Cardiac muscle cell (in vitro differentiated cells and primary cell): ENCODE results near the gene PRR33. TPM values are rescaled to one million over a fixed set of nuclear protein-coding genes. Genes with fewer than 3 reads are reported as not detected.
"Not testable (repeated sequence)": the region's sequence is repeated elsewhere in the genome, so short reads cannot be mapped to it uniquely, and the experiment has no call there.

Source experiments
- DNase-seq, 2 donors: peaks; one replicate each; pipeline versions ENCODE4 v3.0.0 to v3.0.0-alpha.2; 2010 to 2017; ENCODE audit warnings: low read depth in 1 of 2, low spot score in 1 of 2
- H3K27ac ChIP-seq: fragments of 200-600 bp; sonication (generic); 2 replicates; pipeline ENCODE4 v1.5.1; 2016
- H3K27me3 ChIP-seq: fragments of 200-600 bp; sonication (generic); 2 replicates; pipeline ENCODE4 v1.6.0; 2016; ENCODE audit warnings: control low read depth
- H3K36me3 ChIP-seq: fragments of 200-600 bp; sonication (generic); 2 replicates; pipeline ENCODE4 v1.5.1; 2016; ENCODE audit warnings: control low read depth
- H3K4me1 ChIP-seq: fragments of 200-600 bp; sonication (generic); 2 replicates; pipeline ENCODE4 v1.8.1; 2017; ENCODE audit warnings: low read depth, mild to moderate bottlenecking, mixed run types
- H3K4me3 ChIP-seq: fragments of 200-600 bp; sonication (generic); 2 replicates; pipeline ENCODE4 v1.5.1; 2016; ENCODE audit warnings: mild to moderate bottlenecking
- H3K9me3 ChIP-seq: fragments of 200-600 bp; sonication (generic); 2 replicates; pipeline ENCODE4 v1.5.1; 2017; ENCODE audit warnings: low read depth, mild to moderate bottlenecking, control low read depth
- polyA plus RNA-seq: library from polyadenylated mRNA; unstranded; fragments of >200 nt; fragmentation: Nextera tagmentation; extraction: Ambion mirVana; gene quantifications from 2 replicates; pipeline ENCODE4 v1.2.1, GENCODE V29; 2016
- total RNA-seq: library from RNA; depleted of rRNA; stranded (reverse); fragments of >200 nt; gene quantifications from 2 replicates; pipeline ENCODE4 v1.2.3, GENCODE V29; 2016
- TF ChIP-seq, protein P1 (sequence below): IDR thresholded peaks from 2 replicates; pipeline ENCODE4 v1.5.1; 2012; ENCODE audit warnings: low read depth, mild to moderate bottlenecking, low read length

PRR33 gene
- total and polyA plus RNA-seq, 2 experiments from 2014 or later = not detected

DNA sequence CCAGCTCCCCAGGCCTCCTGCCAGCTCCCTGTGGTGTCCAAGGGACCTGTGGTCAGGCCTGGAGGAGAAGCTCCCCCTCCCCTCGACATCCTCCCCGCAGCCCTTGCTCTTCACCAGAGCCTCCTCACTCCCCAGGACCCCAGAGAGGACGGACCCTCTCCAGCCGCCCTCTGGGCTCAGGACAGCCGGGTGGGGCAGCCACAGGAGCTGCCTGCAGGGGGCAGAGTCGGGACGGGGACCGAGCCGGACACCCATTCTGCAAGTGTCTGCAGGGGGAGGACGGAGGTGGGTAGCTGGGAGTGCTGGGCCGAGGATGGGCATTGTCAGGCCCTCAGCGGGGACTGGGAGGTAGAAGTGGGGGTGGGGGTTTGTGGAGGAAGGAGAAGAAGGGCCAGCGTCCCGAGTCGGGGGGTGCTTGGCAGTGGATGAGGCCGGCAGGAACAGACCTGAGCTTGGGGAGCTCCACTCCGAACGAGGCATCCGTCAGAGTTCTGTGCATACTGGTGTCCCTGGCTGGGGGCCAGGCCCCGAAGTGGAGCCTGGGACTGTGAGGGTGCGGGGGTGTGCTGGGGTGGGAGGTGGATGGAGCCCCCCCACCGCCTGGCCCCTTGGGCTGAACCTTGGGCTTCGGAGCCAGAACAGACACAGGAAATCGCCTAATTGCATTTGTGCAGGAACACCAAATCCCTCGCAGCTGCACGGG is 15.2 kb downstream of the PRR33 start:
- H3K36me3 ChIP-seq = no peaks in the 10 kb centered on the region
- TF ChIP-seq, protein P1, sequence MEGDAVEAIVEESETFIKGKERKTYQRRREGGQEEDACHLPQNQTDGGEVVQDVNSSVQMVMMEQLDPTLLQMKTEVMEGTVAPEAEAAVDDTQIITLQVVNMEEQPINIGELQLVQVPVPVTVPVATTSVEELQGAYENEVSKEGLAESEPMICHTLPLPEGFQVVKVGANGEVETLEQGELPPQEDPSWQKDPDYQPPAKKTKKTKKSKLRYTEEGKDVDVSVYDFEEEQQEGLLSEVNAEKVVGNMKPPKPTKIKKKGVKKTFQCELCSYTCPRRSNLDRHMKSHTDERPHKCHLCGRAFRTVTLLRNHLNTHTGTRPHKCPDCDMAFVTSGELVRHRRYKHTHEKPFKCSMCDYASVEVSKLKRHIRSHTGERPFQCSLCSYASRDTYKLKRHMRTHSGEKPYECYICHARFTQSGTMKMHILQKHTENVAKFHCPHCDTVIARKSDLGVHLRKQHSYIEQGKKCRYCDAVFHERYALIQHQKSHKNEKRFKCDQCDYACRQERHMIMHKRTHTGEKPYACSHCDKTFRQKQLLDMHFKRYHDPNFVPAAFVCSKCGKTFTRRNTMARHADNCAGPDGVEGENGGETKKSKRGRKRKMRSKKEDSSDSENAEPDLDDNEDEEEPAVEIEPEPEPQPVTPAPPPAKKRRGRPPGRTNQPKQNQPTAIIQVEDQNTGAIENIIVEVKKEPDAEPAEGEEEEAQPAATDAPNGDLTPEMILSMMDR = peak; percentile 80
- H3K4me3 ChIP-seq = no peak overlapping the region
- H3K27me3 ChIP-seq = no peaks in the 10 kb centered on the region
- no peaks in the 10 kb centered on the region for H3K4me1 ChIP-seq
- H3K27ac ChIP-seq = no peak overlapping the region
- peak; percentile 32 to 81 for DNase-seq
- no peaks in the 10 kb centered on the region for H3K9me3 ChIP-seq

DNA sequence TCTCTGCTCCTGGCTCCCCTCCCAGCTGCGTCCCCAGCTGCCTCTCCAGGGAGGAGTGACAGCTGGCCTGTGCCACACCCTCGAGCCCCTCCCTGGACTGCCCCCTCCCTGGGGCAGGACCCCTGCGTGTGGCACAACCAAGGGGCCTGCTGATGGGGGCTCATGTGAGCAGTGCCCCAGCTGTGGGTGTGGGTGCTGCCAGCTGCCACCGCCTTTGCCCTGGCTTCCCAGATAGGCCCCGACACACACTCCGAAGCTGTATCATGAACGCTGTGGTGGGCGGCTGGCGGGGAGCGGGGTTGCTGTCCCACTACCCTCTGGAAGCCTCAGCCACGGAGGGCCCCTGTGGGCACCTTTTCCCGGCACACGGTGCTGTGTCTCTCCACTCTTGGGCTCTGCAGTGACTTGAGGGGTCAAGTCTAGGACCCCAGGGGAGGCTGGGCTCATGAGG is 15.8 kb downstream of the PRR33 start:
- not testable (repeated sequence) for H3K4me3 ChIP-seq, H3K36me3 ChIP-seq, H3K9me3 ChIP-seq, DNase-seq, H3K4me1 ChIP-seq, H3K27me3 ChIP-seq, H3K27ac ChIP-seq

DNA sequence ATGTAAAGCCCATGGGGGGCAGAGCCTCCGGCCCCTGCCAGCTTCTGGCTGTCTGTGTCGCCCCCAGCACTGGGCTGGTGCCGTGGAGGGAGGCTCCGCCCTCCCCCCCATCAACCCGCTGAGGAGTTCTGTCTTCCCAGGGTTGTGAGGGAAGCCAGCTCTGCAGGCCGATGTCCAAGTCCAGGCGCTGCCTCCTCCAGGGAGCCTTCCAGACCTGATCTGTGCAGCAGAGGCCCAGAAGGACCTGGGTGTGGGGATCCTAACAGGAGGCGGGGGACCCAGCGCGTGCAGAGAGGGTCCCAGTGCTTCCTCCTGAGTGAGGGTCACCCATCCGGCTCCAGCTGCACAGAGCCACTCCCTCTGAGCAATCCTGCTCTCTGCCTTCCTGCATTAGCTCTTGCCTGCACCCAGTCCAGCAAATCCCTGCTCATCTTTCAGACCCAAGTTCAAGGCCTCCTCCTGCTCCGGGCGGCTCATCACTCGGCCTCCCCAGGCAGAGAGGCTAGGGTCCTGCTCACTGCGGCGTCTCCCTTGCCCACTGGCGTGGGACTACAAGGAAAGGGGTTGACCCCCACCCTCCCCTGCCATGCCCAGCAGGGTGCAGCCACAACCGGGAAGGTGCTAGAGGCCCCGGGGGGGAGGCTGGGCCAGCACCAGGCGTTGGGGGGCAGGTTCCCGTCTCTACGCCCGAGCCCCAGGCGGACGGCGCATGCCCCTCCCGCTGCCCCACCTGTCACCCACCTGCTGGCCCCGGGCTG is 16.4 kb downstream of the PRR33 start:
- H3K27ac ChIP-seq = no peak overlapping the region
- no peaks in the 10 kb centered on the region for H3K4me1 ChIP-seq

DNA sequence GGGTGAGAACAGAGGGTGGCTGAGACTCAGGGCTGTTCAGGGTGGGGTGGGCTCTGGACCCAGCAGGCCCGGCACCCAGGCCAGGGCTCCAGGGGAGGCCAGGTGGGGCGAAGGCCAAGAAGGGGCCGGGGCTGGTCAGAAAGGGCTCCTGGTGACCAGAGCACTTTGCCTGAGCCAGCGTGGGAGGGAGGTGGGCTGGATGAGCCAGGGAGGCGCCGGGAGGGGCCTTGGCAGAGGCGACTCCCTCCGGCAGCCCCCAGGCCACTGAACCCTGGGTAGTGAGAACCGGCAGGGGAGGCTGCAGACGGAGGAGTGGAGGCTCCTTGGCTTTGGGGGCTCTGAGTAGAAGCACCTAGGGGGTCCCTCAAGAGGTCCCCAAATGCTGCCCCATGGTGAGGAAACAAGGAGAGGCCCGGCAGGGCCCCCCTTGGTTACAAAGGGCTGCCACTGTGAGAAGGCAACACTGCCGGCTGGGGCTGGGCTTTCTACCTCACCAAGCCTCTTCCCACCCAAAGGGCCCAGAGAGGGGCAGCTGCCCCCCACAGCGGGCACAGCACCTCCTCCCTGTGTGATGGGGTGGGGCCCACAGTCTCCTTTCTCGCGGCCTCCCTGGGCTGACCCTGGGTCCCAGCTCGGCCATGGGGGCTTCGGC is 17.1 kb downstream of the PRR33 start:
- H3K4me1 ChIP-seq, H3K9me3 ChIP-seq, H3K27me3 ChIP-seq, H3K4me3 ChIP-seq, H3K36me3 ChIP-seq, DNase-seq, H3K27ac ChIP-seq: not testable (repeated sequence)

More for the DNA sequence above, 16.4 kb downstream of the PRR33 start:
- Histone ChIP-seq H3K4me3 (no peak overlapping the region), H3K36me3 (no peaks in the 10 kb centered on the region), H3K27me3 (peaks cover 2% of the 10 kb centered on the region), H3K9me3 (no peaks in the 10 kb centered on the region)
- TF ChIP-seq, protein P1 = no peak
- no peak for DNase-seq

DNA sequence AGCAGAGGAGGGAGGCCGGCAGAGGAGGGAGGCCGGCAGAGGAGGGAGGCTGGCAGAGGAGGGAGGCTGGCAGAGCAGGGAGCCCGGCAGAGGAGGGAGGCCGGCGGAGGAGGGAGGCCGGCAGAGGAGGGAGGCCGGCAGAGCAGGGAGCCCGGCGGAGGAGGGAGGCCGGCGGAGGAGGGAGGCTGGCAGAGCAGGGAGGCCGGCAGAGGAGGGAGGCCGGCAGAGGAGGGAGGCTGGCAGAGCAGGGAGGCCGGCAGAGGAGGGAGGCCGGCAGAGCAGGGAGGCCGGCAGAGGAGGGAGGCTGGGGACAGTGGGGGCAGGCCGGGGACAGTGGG is 17.9 kb downstream of the PRR33 start:
- not testable (repeated sequence) for H3K9me3 ChIP-seq, DNase-seq, H3K27me3 ChIP-seq, H3K27ac ChIP-seq, H3K4me3 ChIP-seq, H3K36me3 ChIP-seq, H3K4me1 ChIP-seq

DNA sequence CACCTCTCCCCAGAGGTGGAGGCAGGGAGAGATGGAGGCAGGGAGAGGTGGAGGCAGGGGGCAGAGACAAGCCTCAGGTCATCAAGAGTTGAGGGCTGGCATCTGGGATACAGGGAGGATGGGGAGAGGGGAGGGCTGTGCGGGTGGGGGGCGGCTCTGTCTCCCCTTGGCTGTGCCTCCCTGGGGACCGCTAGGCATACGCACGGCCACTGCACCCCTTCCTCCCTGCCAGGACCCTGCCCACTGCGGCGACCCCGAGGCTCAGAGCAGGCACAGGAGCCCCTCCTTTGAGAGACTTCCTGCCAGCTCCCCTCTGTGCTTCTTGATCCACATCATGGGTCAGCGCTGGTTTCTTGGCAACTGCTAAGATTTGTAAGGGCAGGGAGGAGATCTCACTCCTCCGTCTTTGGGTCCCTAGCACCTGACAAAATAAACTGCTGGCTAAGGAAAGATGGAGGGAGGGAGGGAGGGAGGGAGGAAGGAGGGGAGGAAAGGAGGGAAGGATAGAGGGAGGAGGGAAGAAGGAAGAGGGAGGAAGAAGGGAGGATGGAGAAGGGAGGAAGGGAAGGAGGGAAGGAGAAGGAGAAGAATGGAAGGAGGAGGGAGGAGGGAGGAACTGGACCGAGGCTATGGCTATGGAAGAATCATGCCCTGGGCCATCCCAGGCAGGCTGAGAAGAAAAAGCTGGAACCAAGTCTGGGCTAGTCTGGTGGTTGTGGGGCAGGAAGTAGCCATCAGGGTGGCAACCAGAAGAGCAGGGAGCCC is 18.5 kb downstream of the PRR33 start:
- Histone ChIP-seq H3K4me1 (no peaks in the 10 kb centered on the region), H3K4me3 (no peak overlapping the region)

More for the DNA sequence above, 18.5 kb downstream of the PRR33 start:
- DNase-seq = peak in 1 of 2 donors; percentile 63
- H3K27ac ChIP-seq = no peak overlapping the region
- TF ChIP-seq, protein P1 = no peak
- no peaks in the 10 kb centered on the region for H3K9me3 ChIP-seq
- H3K36me3 ChIP-seq = no peaks in the 10 kb centered on the region
- peaks cover 8% of the 10 kb centered on the region for H3K27me3 ChIP-seq
